ENCODE measurements around the gene ASCC3. TPM values are rescaled to one million over a fixed set of nuclear protein-coding genes. Genes with fewer than 3 reads are reported as not detected.

Gene ASCC3
- total RNA-seq, 4 donors from 2014 or later = 12.0 to 17.7 (median 14.7) TPM

DNA sequence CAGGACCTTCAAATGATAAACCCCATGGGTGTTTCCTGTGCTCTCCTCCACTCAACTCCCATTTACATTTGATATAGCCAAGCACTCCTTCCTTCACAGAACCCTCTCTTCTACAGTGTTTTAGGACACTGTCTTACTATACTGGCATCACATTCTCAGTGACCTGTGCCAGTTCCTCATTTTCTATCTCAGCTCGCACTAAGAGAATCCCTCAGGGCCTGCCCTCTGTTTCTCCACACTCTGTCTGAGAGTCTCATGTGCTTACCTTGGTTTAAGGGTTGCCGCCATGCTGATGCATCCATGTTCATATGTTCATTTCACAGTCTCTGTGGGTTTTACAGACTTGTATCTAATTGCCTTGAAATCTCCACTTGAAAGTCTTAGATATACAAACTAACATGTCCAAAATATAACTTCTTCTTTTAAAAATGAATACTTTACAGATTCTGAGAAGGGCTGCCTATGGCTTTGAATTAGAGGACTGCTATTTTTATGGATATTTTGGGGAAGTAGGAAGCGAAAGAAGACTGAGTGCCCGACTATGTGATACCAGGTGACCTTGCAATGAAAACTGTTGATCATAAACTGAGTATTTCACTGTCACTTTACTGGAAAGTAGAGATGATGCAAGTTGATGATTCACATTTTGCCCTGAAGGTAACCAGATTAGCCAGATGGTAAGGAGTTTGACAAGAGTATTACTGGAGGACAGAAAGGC is 263.3 kb downstream of the ASCC3 start:
- Histone ChIP-seq H3K4me3 (no peak overlapping the region), H3K4me1 (no peaks in the 10 kb centered on the region), H3K27ac (no peak overlapping the region), H3K9me3 (no peaks in the 10 kb centered on the region), H3K27me3 (no peaks in the 10 kb centered on the region), H3K36me3 (no peaks in the 10 kb centered on the region)
- DNase-seq = no peak
- TF ChIP-seq, protein P1, sequence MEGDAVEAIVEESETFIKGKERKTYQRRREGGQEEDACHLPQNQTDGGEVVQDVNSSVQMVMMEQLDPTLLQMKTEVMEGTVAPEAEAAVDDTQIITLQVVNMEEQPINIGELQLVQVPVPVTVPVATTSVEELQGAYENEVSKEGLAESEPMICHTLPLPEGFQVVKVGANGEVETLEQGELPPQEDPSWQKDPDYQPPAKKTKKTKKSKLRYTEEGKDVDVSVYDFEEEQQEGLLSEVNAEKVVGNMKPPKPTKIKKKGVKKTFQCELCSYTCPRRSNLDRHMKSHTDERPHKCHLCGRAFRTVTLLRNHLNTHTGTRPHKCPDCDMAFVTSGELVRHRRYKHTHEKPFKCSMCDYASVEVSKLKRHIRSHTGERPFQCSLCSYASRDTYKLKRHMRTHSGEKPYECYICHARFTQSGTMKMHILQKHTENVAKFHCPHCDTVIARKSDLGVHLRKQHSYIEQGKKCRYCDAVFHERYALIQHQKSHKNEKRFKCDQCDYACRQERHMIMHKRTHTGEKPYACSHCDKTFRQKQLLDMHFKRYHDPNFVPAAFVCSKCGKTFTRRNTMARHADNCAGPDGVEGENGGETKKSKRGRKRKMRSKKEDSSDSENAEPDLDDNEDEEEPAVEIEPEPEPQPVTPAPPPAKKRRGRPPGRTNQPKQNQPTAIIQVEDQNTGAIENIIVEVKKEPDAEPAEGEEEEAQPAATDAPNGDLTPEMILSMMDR (IDR thresholded peaks at IDR 0.05 in 4 of 5, conservative IDR thresholded peaks at IDR 0.05 in 1 of 5) = no peak
- no peak for TF ChIP-seq POLR2A (IDR thresholded peaks at IDR 0.05)
- in situ Hi-C loops (cut with MboI; ENCODE audit: low sequenced_read_pairs in 4 of 4) (no loop called here), intact Hi-C loops (cut with DNase I; ENCODE audit: low total_unique reads) (no loop called here)
- no peak for ATAC-seq

DNA sequence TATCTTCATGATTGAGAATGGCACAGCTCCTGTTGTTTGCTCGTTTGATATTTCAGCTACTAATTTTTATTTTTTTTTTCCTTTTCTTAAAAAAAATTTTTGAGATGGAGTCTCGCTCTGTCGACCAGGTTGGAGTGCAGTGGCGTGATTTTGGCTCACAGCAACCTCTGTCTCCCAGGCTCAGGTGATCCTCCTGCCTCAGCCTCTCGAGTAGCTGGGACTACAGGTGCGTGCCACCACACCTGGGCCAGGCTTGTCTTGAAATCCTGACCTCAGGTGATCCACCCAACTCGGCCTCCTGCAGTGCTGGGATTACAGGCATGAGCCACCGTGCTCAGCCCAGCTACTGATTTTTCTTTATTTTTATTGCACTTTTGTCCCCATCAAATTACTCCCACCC is 266.2 kb downstream of the ASCC3 start:
- no peaks in the 10 kb centered on the region for H3K4me1 ChIP-seq
- H3K9me3 ChIP-seq = no peaks in the 10 kb centered on the region
- H3K4me3 ChIP-seq = no peak overlapping the region
- ATAC-seq (no peak), DNase-seq (no peak)
- no peaks in the 10 kb centered on the region for H3K27me3 ChIP-seq
- intact Hi-C loops (cut with DNase I; ENCODE audit: low total_unique reads) (no loop called here), in situ Hi-C loops (cut with MboI; ENCODE audit: low sequenced_read_pairs in 4 of 4) (no loop called here)
- H3K36me3 ChIP-seq = no peaks in the 10 kb centered on the region
- H3K27ac ChIP-seq = no peak overlapping the region
- TF ChIP-seq, protein P1 (IDR thresholded peaks at IDR 0.05 in 4 of 5, conservative IDR thresholded peaks at IDR 0.05 in 1 of 5) = no peak
- TF ChIP-seq POLR2A (IDR thresholded peaks at IDR 0.05) = no peak

DNA sequence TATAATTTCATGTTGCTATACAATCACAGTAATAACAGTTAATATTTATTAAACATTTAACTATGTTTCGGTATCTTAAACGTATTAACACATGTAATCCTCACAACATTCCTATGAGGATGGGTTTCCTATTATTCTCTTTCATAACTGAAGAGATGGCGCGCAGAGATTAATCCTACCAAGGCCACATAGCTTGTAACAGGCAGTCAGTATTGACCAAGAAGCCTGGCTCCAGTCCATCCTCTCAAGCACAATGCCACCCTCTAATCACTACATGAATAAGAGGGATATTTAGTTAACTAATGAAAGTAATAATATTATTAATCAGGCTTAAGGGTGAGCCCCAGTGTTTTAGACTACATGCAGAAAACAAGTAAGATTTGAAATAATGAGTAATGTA is 266.7 kb downstream of the ASCC3 start:
- TF ChIP-seq POLR2A (IDR thresholded peaks at IDR 0.05) = no peak
- TF ChIP-seq, protein P1 (IDR thresholded peaks at IDR 0.05 in 4 of 5, conservative IDR thresholded peaks at IDR 0.05 in 1 of 5) = no peak
- Histone ChIP-seq H3K36me3 (no peaks in the 10 kb centered on the region), H3K9me3 (no peaks in the 10 kb centered on the region), H3K4me1 (no peaks in the 10 kb centered on the region), H3K4me3 (no peak overlapping the region), H3K27ac (no peak overlapping the region), H3K27me3 (no peaks in the 10 kb centered on the region)
- in situ Hi-C loops (cut with MboI; ENCODE audit: low sequenced_read_pairs in 4 of 4) (no loop called here), intact Hi-C loops (cut with DNase I; ENCODE audit: low total_unique reads) (no loop called here)
- no peak for ATAC-seq
- no peak for DNase-seq

DNA sequence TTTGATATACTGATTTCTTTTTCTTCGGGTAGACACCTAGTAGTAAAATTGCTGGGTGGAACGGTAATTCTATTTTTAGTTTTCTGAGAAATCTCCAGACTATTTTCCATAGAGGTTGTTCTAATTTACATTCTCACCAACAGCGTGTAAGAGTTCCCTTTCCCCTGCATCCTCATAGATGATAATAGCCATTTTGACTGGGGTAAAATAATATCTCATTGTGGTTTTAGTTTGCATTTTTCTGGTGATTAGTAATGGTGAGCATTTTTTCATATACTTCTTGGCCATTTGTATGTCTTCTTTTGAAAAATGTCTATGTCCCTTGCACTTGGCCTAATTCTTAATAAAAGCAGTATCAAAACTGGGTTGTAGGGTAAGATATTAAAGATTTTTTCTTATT is 267.5 kb downstream of the ASCC3 start:
- DNase-seq (no peak), ATAC-seq (no peak)
- H3K4me1 ChIP-seq = no peaks in the 10 kb centered on the region
- no peak overlapping the region for H3K27ac ChIP-seq
- TF ChIP-seq, protein P1 (IDR thresholded peaks at IDR 0.05 in 4 of 5, conservative IDR thresholded peaks at IDR 0.05 in 1 of 5) = no peak
- no peak for TF ChIP-seq POLR2A (IDR thresholded peaks at IDR 0.05)
- no peaks in the 10 kb centered on the region for H3K9me3 ChIP-seq
- no peaks in the 10 kb centered on the region for H3K36me3 ChIP-seq
- intact Hi-C loops (cut with DNase I; ENCODE audit: low total_unique reads) (no loop called here), in situ Hi-C loops (cut with MboI; ENCODE audit: low sequenced_read_pairs in 4 of 4) (no loop called here)
- no peak overlapping the region for H3K4me3 ChIP-seq
- no peaks in the 10 kb centered on the region for H3K27me3 ChIP-seq

DNA sequence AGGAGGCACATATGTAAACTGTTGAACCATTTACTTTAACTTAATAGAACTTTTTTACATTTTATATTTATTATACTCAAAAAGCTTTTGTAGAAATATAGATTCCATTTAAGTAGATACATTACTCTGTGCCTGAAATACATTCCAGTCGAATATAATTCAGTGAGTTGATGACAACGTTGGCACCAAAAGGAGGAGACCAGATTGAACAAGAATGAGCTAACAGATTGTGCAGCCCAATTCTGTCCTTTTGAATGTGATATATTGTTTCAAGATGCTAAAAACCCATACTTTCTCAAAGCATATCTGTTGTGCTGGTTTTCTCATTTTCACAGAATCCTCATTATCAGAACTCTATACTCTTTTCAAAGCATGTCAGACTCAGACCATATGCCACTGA is 269.0 kb downstream of the ASCC3 start:
- no peaks in the 10 kb centered on the region for H3K27me3 ChIP-seq
- in situ Hi-C loops (cut with MboI; ENCODE audit: low sequenced_read_pairs in 4 of 4) (no loop called here), intact Hi-C loops (cut with DNase I; ENCODE audit: low total_unique reads) (no loop called here)
- TF ChIP-seq, protein P1 (IDR thresholded peaks at IDR 0.05 in 4 of 5, conservative IDR thresholded peaks at IDR 0.05 in 1 of 5) = no peak
- TF ChIP-seq POLR2A (IDR thresholded peaks at IDR 0.05) = no peak
- DNase-seq (no peak), ATAC-seq (no peak)
- no peak overlapping the region for H3K4me3 ChIP-seq
- no peaks in the 10 kb centered on the region for H3K36me3 ChIP-seq
- H3K4me1 ChIP-seq = no peaks in the 10 kb centered on the region
- H3K9me3 ChIP-seq = no peaks in the 10 kb centered on the region
- no peak overlapping the region for H3K27ac ChIP-seq

Measured in gastrocnemius medialis (tissue), 4 donors.